NT2/D1 (cell line): ENCODE measurements around the gene ZBTB40.

Source experiments
- DNase-seq: peaks from one replicate; pipeline ENCODE4 v3.0.0-alpha.2; 2011; ENCODE audit warnings: low read depth, low spot score
- H3K27me3 ChIP-seq: 2 replicates; pipeline ENCODE4 v1.6.0; 2011; ENCODE audit warnings: mild to moderate bottlenecking; ENCODE audit not compliant: insufficient read length, insufficient read depth
- H3K36me3 ChIP-seq: 2 replicates; pipeline ENCODE4 v1.6.1; 2011; ENCODE audit warnings: mild to moderate bottlenecking, low read length, mixed read lengths; ENCODE audit not compliant: insufficient read depth, insufficient read length
- H3K4me1 ChIP-seq: 2 replicates; pipeline ENCODE4 v1.5.1; 2011; ENCODE audit not compliant: insufficient read depth, insufficient read length
- H3K4me3 ChIP-seq: 2 replicates; pipeline ENCODE4 v1.5.1; 2011; ENCODE audit warnings: low read depth; ENCODE audit not compliant: insufficient read length
- H3K9ac ChIP-seq: 2 replicates; pipeline ENCODE4 v1.6.0; 2011; ENCODE audit warnings: low read depth; ENCODE audit not compliant: insufficient read length
- H3K9me3 ChIP-seq: 2 replicates; pipeline ENCODE4 v1.5.1; 2011; ENCODE audit warnings: mild to moderate bottlenecking, low read length; ENCODE audit not compliant: insufficient read depth
- SUZ12 ChIP-seq: IDR thresholded peaks from 2 replicates; pipeline ENCODE4 v1.6.1; 2011; ENCODE audit not compliant: insufficient read length, insufficient read depth; ENCODE audit errors: extremely low read depth
- YY1 ChIP-seq: IDR thresholded peaks from 2 replicates; pipeline ENCODE4 v1.6.1; 2011; ENCODE audit not compliant: insufficient read length, insufficient read depth
- ZNF274 ChIP-seq: IDR thresholded peaks from 2 replicates; pipeline ENCODE4 v1.6.1; 2011; ENCODE audit warnings: mild to moderate bottlenecking, low read depth, low read length

The ZBTB40 gene, protein sequence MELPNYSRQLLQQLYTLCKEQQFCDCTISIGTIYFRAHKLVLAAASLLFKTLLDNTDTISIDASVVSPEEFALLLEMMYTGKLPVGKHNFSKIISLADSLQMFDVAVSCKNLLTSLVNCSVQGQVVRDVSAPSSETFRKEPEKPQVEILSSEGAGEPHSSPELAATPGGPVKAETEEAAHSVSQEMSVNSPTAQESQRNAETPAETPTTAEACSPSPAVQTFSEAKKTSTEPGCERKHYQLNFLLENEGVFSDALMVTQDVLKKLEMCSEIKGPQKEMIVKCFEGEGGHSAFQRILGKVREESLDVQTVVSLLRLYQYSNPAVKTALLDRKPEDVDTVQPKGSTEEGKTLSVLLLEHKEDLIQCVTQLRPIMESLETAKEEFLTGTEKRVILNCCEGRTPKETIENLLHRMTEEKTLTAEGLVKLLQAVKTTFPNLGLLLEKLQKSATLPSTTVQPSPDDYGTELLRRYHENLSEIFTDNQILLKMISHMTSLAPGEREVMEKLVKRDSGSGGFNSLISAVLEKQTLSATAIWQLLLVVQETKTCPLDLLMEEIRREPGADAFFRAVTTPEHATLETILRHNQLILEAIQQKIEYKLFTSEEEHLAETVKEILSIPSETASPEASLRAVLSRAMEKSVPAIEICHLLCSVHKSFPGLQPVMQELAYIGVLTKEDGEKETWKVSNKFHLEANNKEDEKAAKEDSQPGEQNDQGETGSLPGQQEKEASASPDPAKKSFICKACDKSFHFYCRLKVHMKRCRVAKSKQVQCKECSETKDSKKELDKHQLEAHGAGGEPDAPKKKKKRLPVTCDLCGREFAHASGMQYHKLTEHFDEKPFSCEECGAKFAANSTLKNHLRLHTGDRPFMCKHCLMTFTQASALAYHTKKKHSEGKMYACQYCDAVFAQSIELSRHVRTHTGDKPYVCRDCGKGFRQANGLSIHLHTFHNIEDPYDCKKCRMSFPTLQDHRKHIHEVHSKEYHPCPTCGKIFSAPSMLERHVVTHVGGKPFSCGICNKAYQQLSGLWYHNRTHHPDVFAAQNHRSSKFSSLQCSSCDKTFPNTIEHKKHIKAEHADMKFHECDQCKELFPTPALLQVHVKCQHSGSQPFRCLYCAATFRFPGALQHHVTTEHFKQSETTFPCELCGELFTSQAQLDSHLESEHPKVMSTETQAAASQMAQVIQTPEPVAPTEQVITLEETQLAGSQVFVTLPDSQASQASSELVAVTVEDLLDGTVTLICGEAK

DNA sequence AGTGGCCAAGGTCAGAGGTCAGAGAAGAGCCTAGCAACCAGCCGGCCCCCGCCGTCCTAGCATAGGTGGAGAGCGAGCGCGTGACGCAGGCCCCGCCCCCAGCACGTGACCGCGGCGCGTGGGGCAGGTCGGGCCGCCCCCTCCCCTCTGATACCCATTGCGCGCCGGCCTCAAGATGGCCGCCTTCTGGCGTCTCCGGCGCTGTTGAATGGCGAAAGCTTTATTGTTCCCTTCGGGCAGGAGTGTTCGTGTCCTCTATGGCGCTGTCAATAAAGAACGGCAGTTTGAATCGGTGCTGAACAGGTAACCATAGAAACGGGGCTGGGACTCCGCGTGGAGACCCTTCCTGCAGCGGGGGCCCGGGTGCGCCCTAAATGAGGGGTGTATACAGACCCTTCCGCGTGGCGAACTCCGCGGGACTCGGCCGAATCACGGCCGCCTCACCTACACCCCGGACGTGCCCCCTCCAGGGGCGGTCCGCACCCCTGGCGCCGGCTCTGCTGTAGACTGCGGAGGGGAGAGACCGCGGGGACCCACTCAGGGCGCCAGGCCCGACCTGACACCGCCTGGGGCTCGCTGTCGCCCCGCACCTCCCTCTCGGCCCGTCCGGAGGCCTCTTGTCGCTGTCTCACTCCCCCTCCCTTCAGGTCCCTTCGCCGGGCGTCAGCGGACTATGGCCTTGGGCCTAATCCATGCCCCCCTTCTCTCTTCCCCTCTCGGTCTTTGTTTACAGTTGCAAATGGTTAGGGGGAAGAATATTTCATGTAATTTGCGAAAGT is at the start of gene ZBTB40:
Gene ZBTB40 (plus strand): TSS at position 150 of the 779 bp plus-strand sequence. CDS start 38,098 bp downstream, outside the sequence.
- H3K9me3 ChIP-seq: no peaks in the 10 kb centered on the region
- no peaks in the 10 kb centered on the region for H3K27me3 ChIP-seq
- H3K36me3 ChIP-seq: peaks cover 9% of the 10 kb centered on the region
- H3K4me3 ChIP-seq: peak within 1 kb of the TSS; percentile 87
- peaks cover 4% of the 10 kb centered on the region for H3K4me1 ChIP-seq
- no peak for TF ChIP-seq SUZ12
- no peak for TF ChIP-seq ZNF274
- TF ChIP-seq YY1: peak; percentile 95
- peak; percentile 92 for DNase-seq
- peak within 1 kb of the TSS; percentile 92 for H3K9ac ChIP-seq

DNA sequence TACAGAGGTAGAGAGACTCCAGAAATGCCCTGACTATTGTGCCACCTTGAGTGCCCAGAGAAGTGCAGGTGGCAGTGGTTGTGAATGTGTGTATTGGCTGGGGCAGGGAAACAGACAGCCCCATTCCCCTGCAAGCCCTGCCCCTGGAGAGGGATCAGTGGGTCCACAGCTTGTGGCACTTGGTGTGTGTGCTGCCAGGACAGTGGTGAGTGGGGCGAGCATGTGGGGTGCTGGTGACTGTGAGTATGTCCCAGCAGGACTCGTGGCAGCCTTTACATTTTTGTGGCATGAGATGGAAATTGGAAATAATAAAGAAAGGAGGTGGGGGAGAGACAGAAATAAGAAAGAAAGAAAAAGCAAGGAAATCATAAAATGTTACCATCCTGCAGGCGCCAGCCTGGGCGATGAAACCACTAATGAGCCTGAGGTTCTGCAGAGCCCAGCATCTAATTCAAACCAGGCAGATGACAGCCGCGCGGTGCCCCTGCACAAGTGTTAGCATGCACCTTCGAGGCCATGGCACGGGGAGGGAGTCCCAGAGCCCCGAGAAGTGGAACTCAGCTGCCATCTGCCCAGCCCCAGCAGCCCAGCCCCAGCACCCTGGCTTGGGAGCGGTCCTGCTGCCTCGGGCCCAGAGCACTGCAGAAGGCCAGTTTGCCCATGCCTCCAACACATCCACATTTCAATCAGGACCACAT is 49.1 kb upstream of the ZBTB40 start:
- Histone ChIP-seq H3K4me3 (no peak overlapping the region), H3K4me1 (no peaks in the 10 kb centered on the region), H3K9ac (no peak overlapping the region), H3K27me3 (no peaks in the 10 kb centered on the region), H3K9me3 (no peaks in the 10 kb centered on the region), H3K36me3 (no peaks in the 10 kb centered on the region)
- no peak for DNase-seq
- TF ChIP-seq ZNF274 (no peak), SUZ12 (no peak), YY1 (no peak)

DNA sequence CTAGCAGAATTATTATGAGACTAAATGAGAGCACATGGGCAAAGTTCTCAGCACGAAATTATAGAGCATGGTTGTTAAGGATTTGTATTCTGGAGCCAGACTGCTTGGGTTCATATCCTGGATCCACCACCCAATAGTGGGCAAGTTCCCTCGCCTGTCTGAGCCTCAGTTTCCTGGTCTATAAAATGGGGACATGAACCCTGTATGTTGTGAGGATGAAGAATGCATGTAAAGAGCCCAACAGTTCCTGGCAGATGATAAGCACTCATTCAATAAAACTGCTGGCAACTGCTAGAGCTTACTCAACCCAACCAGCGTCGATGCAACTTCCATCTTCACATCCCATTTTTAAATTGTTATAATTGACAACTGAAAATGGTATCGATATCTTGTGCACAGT is 47.2 kb upstream of the ZBTB40 start:
- Histone ChIP-seq H3K36me3 (no peaks in the 10 kb centered on the region), H3K9me3 (no peaks in the 10 kb centered on the region), H3K27me3 (no peaks in the 10 kb centered on the region), H3K4me1 (no peaks in the 10 kb centered on the region), H3K9ac (no peak overlapping the region), H3K4me3 (no peak overlapping the region)
- TF ChIP-seq YY1 (no peak), ZNF274 (no peak), SUZ12 (no peak)
- DNase-seq: no peak

DNA sequence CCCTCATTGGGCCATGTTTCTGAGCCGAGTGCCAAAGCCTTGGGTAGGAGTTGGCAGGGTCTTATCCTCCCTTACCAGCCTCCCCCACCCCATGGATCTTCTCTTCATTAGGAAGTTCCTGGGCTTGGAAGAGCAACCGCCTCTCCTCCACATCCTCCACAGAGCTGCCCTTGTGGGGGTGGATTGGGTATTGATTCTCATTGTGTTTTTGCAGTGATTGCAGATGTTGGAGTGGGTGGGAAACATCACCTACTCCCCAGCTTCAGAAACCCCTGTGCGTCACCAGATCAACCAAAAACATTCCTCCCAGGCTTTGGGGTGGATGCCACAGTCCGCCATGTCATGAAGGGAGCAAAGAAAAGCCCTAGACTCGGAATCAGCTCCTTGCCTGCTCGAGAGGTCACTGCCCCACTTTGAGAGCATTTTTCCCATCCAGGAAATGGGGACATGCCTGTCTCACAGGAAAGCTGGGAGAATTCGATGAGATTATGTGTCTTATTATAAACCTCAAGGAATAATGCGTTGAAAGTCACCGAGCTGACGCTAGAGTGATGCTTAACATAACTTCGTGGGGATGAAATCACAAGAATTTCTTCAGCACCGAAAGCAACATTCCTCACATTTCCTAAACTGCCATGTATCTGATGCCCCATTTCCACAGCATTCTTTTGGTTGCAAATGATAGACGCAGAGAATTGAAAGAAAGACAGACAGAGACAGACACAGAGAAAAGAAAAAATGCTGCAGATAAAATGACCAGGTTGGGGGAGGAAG is 44.7 kb upstream of the ZBTB40 start:
- Histone ChIP-seq H3K9me3 (no peaks in the 10 kb centered on the region), H3K9ac (no peak overlapping the region), H3K4me1 (no peaks in the 10 kb centered on the region), H3K27me3 (no peaks in the 10 kb centered on the region), H3K4me3 (no peak overlapping the region), H3K36me3 (no peaks in the 10 kb centered on the region)
- DNase-seq: no peak
- TF ChIP-seq YY1 (no peak), SUZ12 (no peak), ZNF274 (no peak)

DNA sequence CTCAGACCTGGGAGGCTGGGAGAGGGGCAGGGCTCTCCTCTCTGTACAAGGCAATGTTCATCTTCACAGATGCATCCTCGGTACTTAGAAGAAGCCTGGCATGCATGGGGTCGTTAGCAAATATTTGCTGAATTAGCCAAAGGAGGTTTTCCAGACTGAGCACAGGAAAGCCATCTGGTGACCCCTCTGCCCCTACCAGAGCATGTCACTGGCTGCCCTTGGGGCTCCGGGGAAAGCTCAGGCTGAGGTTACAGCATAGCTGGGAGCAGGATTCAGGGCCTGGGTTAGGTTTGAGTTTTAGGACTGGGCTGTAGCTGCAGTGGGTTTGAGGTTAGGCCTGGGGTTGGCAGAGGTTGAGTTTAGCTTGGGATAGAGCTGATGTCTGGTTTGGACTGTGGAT is 43.4 kb upstream of the ZBTB40 start:
- H3K9ac ChIP-seq: no peak overlapping the region
- H3K27me3 ChIP-seq: no peaks in the 10 kb centered on the region
- no peak for DNase-seq
- H3K4me1 ChIP-seq: no peaks in the 10 kb centered on the region
- H3K9me3 ChIP-seq: no peaks in the 10 kb centered on the region
- TF ChIP-seq YY1: no peak
- no peak for TF ChIP-seq ZNF274
- no peak overlapping the region for H3K4me3 ChIP-seq
- H3K36me3 ChIP-seq: no peaks in the 10 kb centered on the region
